Measurements from ENCODE around the gene GRIK3.
"Not testable (repeated sequence)": the region's sequence is repeated elsewhere in the genome, so short reads cannot be mapped to it uniquely, and the experiment has no call there.

Gene GRIK3

GRCh38 chr1:36942148-36942547, 92.2 kb downstream of the GRIK3 start:
- DNase-seq (ENCODE audit: low read depth in 3 of 3) = no peak

GRCh38 chr1:36941316-36941978, 92.9 kb downstream of the GRIK3 start:
- DNase-seq (ENCODE audit: low read depth in 3 of 3) = no peak

- DNase-seq (ENCODE audit: low read depth in 3 of 3) = no peak
Observed at GRCh38 chr1:36938819-36939218, 95.5 kb downstream of the GRIK3 start.

GRCh38 chr1:36937371-36937770, 96.9 kb downstream of the GRIK3 start:
- DNase-seq (ENCODE audit: low read depth in 3 of 3) = no peak

- no peak for DNase-seq (ENCODE audit: low read depth in 3 of 3)
Observed at GRCh38 chr1:36934061-36934460, 100.3 kb downstream of the GRIK3 start.

GRCh38 chr1:36927826-36928225, 106.5 kb downstream of the GRIK3 start:
- DNase-seq (ENCODE audit: low read depth in 3 of 3) = no peak

GRCh38 chr1:36925251-36925650, 109.1 kb downstream of the GRIK3 start:
- DNase-seq (ENCODE audit: low read depth in 3 of 3) = no peak

- DNase-seq (ENCODE audit: low read depth in 3 of 3) = peak in 2 of 3 donors; percentile 18
Observed at GRCh38 chr1:36924282-36924811, 110.0 kb downstream of the GRIK3 start.

GRCh38 chr1:36922593-36923426, 111.5 kb downstream of the GRIK3 start:
- DNase-seq (ENCODE audit: low read depth in 3 of 3) = no peak

GRCh38 chr1:36922071-36922470, 112.2 kb downstream of the GRIK3 start:
- DNase-seq (ENCODE audit: low read depth in 3 of 3) = no peak

GRCh38 chr1:36920801-36921405, 113.4 kb downstream of the GRIK3 start:
- DNase-seq (ENCODE audit: low read depth in 3 of 3) = no peak

- DNase-seq (ENCODE audit: low read depth in 3 of 3) = no peak
Observed at GRCh38 chr1:36920371-36920770, 113.9 kb downstream of the GRIK3 start.

GRCh38 chr1:36919491-36920145, 114.7 kb downstream of the GRIK3 start:
- DNase-seq (ENCODE audit: low read depth in 3 of 3) = no peak

- no peak for DNase-seq (ENCODE audit: low read depth in 3 of 3)
Observed at GRCh38 chr1:36918604-36919003, 115.7 kb downstream of the GRIK3 start.

- DNase-seq (ENCODE audit: low read depth in 3 of 3) = not testable (repeated sequence)
Observed at GRCh38 chr1:36916542-36916941, 117.8 kb downstream of the GRIK3 start.

GRCh38 chr1:36913484-36914060, 120.7 kb downstream of the GRIK3 start:
- DNase-seq (ENCODE audit: low read depth in 3 of 3) = no peak

- no peak for DNase-seq (ENCODE audit: low read depth in 3 of 3)
Observed at GRCh38 chr1:36913016-36913415, 121.3 kb downstream of the GRIK3 start.

- DNase-seq (ENCODE audit: low read depth in 3 of 3) = no peak
Observed at GRCh38 chr1:36912365-36912865, 121.9 kb downstream of the GRIK3 start.

GRCh38 chr1:36911561-36912364, 122.6 kb downstream of the GRIK3 start:
- no peak for DNase-seq (ENCODE audit: low read depth in 3 of 3)

- no peak for DNase-seq (ENCODE audit: low read depth in 3 of 3)
Observed at GRCh38 chr1:36910886-36911540, 123.3 kb downstream of the GRIK3 start.

Data from stimulated activated CD4-positive, alpha-beta T cell treated with anti-CD3 and anti-CD28 coated beads, TNF-alpha, amount 100 ng/mL, for 48 hours (primary cell).